ENCODE data around the gene NELL1.

Gene NELL1

DNA sequence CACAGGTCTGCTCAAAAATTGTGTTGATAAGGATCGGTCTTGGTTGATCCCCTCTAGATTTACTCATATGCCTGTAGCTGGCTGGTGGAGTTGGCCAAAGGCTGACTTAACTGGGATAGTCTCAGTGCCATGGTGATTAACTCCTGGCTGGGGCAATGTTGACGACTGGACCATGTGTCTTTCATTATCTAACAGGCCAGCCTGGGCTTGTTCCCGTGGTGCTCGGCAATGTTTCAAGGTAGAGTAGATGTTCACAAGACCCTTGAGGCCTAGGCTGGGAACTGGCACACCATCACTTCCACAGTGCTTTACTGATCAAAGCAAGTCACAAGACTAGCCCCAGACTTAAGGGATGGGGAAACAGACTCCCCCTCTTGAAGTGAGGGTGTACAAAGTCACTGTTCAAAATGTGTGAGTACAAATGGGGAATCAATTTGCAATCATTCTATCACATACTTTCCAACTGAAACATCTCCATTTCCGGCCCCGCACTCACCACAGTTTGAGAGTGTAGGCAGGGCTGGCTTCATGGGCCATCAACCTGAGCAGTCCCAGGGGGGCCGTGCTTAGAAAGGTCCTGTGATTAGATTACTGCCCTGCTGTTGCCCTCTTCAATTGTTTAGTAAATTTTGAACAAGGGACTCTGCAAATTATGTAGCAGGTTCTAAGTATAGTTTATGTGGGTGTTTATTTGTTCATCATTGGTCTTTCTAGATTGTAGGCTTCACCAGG, 240.8 kb downstream of the NELL1 start:
- no peak for TF ChIP-seq GATA2 (IDR thresholded peaks at IDR 0.05; ENCODE audit: low read depth, low read length)
- no peak for TF ChIP-seq GATA3 (IDR thresholded peaks at IDR 0.05; ENCODE audit: low read depth, low read length)

GRCh38 chr11:20910733-20911132, 241.3 kb downstream of the NELL1 start:
- TF ChIP-seq GATA3 (IDR thresholded peaks at IDR 0.05; ENCODE audit: low read depth, low read length), result no peak
- no peak for TF ChIP-seq GATA2 (IDR thresholded peaks at IDR 0.05; ENCODE audit: low read depth, low read length)

DNA sequence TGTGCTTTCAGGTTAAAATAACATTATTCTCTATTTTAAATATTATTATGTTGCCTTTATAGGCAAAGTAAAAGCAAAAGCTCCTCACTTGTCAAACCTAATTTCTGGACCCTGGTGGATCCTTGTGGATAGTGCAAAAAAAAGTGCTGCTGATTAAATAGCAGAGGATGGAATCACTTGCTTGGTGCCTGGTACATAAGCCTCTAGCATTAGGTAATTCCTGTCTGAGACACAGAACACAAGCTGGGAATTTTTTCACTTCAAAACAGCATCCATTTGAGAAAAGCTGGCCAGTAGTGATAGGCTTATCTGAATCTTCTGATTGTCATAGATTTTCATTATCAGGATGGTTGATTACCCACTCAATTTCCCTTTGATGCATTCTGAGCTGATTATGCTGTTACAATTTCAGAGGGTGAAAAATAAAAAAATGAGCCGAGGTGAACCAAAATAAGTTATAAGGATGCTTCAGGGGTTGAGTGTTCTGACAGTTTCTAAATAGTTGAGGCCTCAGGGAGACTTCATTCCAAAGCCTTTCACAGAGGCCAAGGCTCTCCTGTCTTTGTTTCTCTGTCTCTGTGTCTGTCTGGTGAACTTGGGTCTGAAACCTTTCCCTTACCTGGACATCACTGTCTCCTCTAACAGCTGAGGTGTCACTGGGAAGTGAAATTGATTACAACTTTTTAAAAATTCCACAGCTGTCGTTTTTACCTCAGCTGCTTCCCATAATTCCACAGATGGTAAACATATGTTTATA, 242.9 kb downstream of the NELL1 start:
- no peak for TF ChIP-seq GATA2 (IDR thresholded peaks at IDR 0.05; ENCODE audit: low read depth, low read length)
- no peak for TF ChIP-seq GATA3 (IDR thresholded peaks at IDR 0.05; ENCODE audit: low read depth, low read length)

GRCh38 chr11:20912922-20913512, 243.6 kb downstream of the NELL1 start:
- TF ChIP-seq GATA3 (IDR thresholded peaks at IDR 0.05; ENCODE audit: low read depth, low read length), result no peak
- TF ChIP-seq GATA2 (IDR thresholded peaks at IDR 0.05; ENCODE audit: low read depth, low read length), result no peak

GRCh38 chr11:20917306-20917705, 247.9 kb downstream of the NELL1 start:
- TF ChIP-seq GATA2 (IDR thresholded peaks at IDR 0.05; ENCODE audit: low read depth, low read length) (no peak), GATA3 (IDR thresholded peaks at IDR 0.05; ENCODE audit: low read depth, low read length) (no peak)

GRCh38 chr11:20926799-20927540, 257.6 kb downstream of the NELL1 start:
- TF ChIP-seq GATA2 (IDR thresholded peaks at IDR 0.05; ENCODE audit: low read depth, low read length) (no peak), GATA3 (IDR thresholded peaks at IDR 0.05; ENCODE audit: low read depth, low read length) (no peak)

DNA sequence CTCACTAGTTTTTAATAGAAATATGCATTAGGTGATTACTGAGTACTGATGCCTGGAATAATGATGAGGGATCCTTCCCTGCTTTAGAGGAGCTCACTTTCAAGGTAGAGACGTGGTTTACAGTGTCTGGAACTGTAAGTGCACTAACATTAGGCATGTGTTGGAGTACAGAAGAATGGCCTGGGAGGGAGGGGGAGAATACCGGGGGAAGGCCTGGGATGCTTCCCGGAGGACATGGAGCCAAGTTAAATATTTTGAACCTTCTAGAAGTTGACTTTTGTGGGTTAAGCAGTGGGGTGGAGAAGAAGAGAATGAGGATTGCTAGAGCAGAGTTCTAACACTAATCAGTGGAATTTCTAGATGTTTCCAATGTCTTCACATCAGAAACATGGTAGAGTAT, 261.6 kb downstream of the NELL1 start:
- no peak for TF ChIP-seq GATA3 (IDR thresholded peaks at IDR 0.05; ENCODE audit: low read depth, low read length)
- TF ChIP-seq GATA2 (IDR thresholded peaks at IDR 0.05; ENCODE audit: low read depth, low read length), result no peak

GRCh38 chr11:20933086-20933485, 263.7 kb downstream of the NELL1 start:
- TF ChIP-seq GATA3 (IDR thresholded peaks at IDR 0.05; ENCODE audit: low read depth, low read length), result no peak
- no peak for TF ChIP-seq GATA2 (IDR thresholded peaks at IDR 0.05; ENCODE audit: low read depth, low read length)

- no peak for TF ChIP-seq GATA2 (IDR thresholded peaks at IDR 0.05; ENCODE audit: low read depth, low read length)
- no peak for TF ChIP-seq GATA3 (IDR thresholded peaks at IDR 0.05; ENCODE audit: low read depth, low read length)
These were observed 264.6 kb downstream of the NELL1 start for GRCh38 chr11:20933958-20934357.

DNA sequence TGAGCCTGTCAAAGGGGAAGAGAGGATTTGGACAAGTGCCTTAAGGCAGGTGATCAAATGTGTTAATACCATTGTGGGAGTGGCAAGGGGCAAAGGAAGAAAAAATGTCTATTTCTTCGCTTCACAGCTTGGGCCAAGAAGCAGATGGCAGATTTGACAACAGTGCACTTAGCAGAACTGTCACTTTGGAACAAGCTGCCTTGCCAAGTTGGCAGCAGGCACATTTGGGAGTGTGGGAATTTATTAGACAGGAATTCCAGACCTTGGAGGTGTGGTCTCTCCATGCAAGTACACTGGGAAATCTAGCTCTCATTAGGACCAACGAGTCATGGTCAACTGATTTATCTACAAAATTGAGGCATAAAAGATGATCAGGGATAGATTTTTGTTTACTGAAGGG, 265.1 kb downstream of the NELL1 start:
- TF ChIP-seq GATA3 (IDR thresholded peaks at IDR 0.05; ENCODE audit: low read depth, low read length) (no peak), GATA2 (IDR thresholded peaks at IDR 0.05; ENCODE audit: low read depth, low read length) (no peak)

DNA sequence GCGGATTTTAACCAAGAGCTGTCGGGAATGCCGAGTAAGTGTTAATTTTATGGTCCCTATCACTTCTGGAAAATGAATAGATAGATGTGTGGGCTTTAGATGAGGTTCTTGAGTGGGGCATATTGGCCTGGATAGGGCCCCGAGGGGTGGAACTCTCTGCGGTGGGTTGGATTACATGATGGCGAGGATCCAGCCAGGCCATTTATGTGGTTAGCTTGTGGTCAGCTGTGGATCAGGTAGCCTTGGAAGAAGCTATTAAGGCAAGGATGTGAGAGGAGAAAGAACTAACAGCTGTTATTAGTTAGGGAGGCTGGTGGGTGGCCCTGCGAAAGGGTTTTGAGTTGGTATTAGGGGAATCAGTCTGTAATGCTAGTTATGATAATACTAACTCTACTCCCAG, 268.4 kb downstream of the NELL1 start:
- TF ChIP-seq GATA3 (IDR thresholded peaks at IDR 0.05; ENCODE audit: low read depth, low read length), result no peak

- TF ChIP-seq GATA3 (IDR thresholded peaks at IDR 0.05; ENCODE audit: low read depth, low read length) (no peak), GATA2 (IDR thresholded peaks at IDR 0.05; ENCODE audit: low read depth, low read length) (no peak)
These were observed 280.2 kb downstream of the NELL1 start for GRCh38 chr11:20949585-20949984.

- no peak for TF ChIP-seq GATA2 (IDR thresholded peaks at IDR 0.05; ENCODE audit: low read depth, low read length)
- no peak for TF ChIP-seq GATA3 (IDR thresholded peaks at IDR 0.05; ENCODE audit: low read depth, low read length)
These were observed 293.2 kb downstream of the NELL1 start for GRCh38 chr11:20962581-20962980.

DNA sequence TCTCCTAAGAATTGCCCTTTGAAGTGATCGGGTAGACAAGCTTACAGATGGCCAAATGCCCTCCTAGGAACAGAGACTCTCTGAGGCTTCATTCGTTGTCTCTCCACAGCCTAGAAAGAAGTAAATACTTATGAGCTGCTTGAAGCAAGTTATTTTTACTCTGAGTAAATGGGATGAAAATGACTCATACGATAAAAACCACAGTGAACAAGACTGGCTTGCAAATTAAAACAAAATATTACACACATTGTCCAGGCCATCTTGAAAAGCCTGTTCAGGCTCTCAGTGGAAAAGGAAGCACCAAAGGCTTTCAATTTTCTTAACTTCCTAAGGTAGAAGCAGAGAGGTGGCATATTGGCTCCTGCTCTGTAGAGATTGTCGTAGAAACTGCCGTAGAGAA, 294.2 kb downstream of the NELL1 start:
- TF ChIP-seq GATA3 (IDR thresholded peaks at IDR 0.05; ENCODE audit: low read depth, low read length), result no peak
- no peak for TF ChIP-seq GATA2 (IDR thresholded peaks at IDR 0.05; ENCODE audit: low read depth, low read length)
